Activated T-cell treated with anti-CD3 and anti-CD28 coated beads for 1 hour (primary cell): ENCODE measurements around the gene SEC22A.
"Not testable (repeated sequence)": the region's sequence is repeated elsewhere in the genome, so short reads cannot be mapped to it uniquely, and the experiment has no call there.

Experiments
- DNase-seq: peaks from one replicate; pipeline ENCODE4 v3.0.0-alpha.2; 2020; ENCODE audit warnings: low read depth

The SEC22A gene

GRCh38 chr3:123180791-123181190, 21.0 kb upstream of the SEC22A start:
- DNase-seq, result no peak

DNA sequence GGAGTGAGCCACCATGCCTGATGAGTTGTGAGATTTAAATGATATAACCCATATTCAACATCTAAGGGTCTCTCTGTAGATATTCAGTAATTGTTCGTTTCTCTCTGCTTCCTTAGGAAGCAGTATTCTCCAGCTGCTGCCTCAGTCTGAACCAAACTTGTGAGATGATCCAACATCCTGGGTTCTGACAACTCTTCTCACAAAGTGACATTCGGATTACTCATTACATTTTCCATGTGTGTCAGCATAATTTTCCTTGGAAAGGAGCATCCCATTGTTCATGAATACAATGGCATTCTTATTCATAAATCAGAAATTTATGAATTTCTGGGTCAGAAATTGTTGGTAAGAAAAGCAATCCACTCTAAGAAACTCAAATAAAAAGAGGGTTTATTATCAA, 15.0 kb upstream of the SEC22A start:
- no peak for DNase-seq

GRCh38 chr3:123188058-123188457, 13.7 kb upstream of the SEC22A start:
- DNase-seq, result no peak

DNA sequence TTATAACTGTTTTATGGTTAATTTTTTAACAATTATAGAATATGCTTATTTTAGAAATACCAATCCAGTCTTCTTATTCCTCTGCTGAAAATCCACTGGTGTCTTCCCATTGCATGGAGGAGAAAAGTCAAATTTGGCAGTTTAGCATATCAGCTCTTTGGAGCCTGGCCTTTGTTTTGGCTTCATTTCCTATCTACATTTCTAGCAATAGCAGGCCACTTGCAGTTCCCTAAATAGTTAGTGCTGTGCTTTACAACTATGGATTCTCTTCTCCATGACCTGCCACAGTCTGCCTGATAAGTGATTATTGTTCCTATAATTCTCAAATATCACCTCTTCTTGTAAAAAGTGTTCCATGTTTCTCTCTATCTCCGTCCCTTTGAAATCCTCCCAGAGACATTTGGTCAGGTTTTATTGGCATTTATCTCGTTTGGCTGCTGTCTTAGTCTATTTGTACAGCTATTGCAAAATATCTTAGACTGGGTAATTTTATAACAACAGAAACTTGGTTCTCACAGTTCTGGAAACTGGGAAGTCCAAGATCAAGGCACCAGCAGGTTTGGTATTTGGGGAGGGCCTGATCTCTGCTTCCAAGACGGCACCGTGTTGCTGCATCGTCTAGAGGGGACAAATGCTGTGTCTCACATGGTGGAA, 8.2 kb upstream of the SEC22A start:
- no peak for DNase-seq

GRCh38 chr3:123194552-123194951, 7.2 kb upstream of the SEC22A start:
- DNase-seq, result no peak

DNA sequence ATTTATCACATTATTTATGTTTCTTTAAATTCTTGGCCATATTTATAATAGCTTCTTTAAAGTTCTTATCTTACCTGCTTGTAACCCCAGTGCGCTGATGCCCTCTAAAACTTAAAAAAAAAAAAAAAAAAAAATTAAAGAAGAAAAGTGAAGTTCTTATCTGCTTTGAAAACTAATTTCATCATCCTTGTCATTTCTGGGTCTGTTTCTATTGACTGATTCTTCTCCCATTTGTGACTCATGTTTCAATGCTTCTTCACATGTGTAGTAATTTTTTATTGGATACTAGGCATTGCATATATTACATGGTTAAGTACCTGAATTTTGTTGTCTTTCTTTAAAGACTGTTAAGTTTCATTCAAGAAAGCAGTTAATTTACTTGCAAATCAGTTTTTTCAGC, 3.4 kb upstream of the SEC22A start:
- DNase-seq, result no peak

DNA sequence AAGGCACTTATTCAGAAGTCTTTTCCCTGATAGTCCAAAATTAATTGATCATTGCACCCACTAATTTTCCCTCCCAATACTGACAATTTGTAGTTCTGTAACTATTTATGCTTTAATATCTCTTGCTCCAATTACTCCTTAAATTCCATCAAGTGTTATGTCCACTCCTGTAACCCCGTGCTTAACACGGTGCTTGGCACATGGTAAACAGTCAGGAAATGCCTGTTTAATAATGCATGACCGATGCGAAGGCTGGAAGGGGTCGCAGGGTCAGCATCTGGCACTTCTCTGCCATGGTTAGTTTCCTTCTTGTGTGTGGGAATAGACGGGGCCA, 553 bp upstream of the SEC22A start:
- DNase-seq, result no peak

DNA sequence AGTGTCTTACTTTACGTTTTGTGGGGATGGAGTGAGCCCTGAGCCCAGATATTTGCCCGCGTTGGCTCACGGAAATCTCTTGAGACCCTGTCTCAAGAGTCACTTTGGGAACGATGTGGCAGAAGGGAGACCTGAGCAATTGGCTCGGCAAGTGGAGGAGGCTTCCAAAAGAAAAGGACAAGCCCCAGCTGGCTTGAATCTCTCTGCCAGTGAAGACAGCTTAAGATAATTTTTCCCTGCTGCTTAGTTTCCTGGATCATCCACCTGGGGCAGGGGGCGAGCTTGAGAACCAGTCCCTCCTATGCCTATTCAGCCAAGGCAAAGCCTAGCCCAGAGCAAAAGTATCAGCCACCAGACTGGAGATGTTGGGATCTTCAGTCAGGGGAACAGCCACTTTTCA, 708 bp downstream of the SEC22A start:
- DNase-seq, result no peak

GRCh38 chr3:123218990-123219389, 17.2 kb downstream of the SEC22A start:
- no peak for DNase-seq

- not testable (repeated sequence) for DNase-seq
Measured at GRCh38 chr3:123221369-123221768, 19.6 kb downstream of the SEC22A start.

DNA sequence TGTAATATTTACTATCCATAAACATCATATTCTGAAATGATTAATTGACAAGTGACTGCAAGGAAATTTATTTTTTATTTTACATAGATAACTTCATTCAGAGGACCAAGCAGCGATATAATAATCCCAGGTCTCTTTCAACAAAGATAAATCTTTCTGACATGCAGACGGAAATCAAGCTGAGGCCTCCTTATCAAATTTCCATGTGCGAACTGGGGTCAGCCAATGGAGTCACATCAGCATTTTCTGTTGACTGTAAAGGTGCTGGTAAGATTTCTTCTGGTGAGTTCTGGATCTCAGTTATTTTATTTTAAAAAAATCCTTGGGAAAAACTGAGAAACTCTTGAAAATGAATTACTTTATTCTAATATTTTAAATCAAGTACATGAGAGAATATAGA, 23.3 kb downstream of the SEC22A start:
- DNase-seq, result no peak

DNA sequence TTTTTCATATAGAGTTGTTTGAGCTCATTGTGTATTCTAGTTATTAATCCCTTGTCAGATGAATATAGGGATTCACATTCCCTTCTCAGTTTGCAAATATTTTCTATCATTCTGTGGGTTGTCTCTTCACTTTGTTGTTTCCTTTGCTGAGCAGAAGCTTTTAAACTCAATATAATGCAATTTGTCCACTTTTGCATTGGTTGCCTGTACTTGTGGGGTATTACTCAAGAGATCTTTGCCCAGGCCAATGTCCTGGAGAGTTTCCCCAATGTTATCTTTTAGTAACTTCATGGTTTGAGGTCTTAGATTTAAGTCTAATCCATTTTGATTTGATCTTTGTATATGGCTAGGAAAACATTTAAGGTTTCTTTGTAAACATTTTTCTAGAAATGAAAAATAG, 24.8 kb downstream of the SEC22A start:
- DNase-seq, result no peak

DNA sequence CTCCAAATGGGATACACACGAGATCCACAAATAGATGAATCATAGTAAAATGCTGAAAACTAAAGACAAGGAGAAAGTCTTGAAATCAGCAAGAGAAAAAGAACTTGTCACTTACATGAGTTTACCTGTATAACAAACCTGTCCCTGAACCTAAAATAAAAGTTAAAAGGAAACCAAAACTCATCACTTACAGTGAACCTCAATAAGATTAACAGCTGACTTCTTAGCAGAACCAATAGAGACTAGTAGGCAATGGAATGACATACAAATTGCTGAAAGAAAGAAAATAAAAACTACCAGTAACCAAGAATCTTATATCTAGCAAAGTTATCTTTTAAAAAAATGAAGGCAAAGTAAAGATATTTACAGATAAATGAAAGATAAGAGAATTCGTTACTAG, 27.4 kb downstream of the SEC22A start:
- DNase-seq, result no peak

DNA sequence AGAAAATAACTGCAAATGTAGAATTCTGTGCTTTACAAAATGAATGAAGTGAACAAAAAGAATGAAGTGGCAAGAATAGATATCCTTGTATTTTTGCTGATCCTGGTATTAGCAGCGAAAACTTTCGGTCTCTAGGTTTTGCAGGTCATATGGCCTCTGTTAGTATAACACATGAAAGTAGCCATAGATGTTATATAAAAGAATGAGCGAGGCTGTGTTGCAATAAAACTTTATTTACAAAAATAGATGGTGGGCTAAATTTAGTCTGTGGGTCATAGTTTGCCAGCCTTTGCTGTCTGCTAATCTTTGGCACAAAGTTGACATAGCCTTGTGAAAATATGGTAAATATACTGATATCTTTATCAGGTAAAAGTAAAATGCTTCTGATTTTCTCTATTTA, 35.2 kb downstream of the SEC22A start:
- DNase-seq, result no peak

- DNase-seq, result not testable (repeated sequence)
Measured at GRCh38 chr3:123239186-123239585, 37.4 kb downstream of the SEC22A start.

GRCh38 chr3:123239756-123240155, 38.0 kb downstream of the SEC22A start:
- no peak for DNase-seq

DNA sequence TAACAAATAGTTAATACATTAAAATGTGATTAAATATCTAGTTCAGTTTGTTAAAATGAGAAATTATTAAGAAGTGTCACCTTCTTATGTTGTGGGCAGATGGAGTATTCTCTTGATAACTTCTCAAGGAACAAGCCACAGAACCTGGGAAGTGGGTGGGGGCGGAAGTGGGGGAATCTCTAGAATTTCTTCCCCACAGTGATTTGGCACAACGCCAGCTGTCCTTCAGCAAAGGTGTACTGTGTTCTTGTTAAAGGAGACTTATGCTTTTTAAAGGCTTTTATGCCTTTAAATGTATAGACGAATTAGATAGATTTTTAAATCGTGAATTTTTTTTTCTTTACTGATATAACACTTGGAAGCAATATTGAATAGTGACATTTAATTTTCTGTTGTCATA, 42.4 kb downstream of the SEC22A start:
- peak; percentile 7 for DNase-seq

DNA sequence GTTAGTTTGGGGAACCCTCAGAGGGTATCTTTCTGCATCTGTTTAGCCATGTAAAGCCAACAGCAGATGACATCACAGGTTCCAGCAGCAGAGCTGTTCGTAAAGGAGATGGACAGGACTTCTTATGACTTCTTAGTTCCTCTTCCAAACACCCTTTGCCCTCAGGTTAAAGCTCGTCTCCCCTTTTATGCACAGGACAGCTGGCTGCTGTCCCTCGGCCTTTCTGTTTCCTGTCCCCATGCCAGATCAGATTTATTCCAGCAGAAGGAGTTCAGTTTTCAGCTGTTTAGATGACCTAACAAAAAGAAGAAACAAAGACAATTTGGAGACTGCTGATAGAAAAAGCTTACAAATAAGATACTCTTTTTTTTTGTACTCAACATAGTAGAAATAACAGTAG, 45.1 kb downstream of the SEC22A start:
- DNase-seq, result no peak

GRCh38 chr3:123256256-123256655, 54.5 kb downstream of the SEC22A start:
- no peak for DNase-seq

GRCh38 chr3:123258359-123258758, 56.6 kb downstream of the SEC22A start:
- DNase-seq, result no peak

- DNase-seq, result no peak
Measured at GRCh38 chr3:123258811-123259420, 57.2 kb downstream of the SEC22A start.

DNA sequence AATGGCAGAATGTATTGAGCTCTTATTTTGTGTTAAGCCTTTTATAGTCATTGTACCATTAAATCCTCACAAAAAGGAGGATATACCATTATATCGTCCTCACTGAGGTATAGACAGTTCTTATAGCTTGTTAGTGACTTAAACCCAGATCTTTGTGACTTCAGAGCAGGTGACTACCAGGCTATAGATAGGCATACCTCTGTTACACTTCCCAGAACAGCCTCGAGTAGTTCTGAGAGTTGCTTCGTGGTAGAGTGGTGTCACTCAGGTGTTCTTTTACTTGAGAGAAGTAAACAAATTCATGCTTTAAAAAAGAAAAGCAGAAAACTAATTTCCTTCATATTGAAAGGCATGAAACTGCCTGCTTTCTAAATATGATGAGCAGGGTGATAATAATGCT, 59.9 kb downstream of the SEC22A start:
- DNase-seq, result no peak

GRCh38 chr3:123262226-123262625, 60.5 kb downstream of the SEC22A start:
- no peak for DNase-seq

DNA sequence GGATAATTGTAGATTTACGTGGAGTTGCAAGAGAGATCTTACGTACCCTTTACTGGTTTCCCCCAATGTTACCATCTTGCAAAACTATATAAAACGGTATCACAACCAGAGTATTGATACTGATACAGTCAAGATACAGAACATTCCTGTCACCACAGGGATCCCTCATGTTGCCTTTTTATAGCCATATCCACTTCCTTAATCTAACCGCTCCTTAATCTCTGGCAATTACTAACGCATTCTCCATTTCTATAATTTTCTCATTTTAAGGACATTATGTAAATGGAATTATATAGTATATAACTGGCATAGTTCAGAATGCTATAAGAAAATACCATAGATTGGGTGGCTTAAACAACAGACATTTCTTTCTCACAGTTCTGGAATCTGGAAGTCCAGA, 61.1 kb downstream of the SEC22A start:
- no peak for DNase-seq
